A673 (cell line): ENCODE results near the gene OR5K4. TPM values are rescaled to one million over a fixed set of nuclear protein-coding genes. Genes with fewer than 3 reads are reported as not detected.
A peak's percentile ranks its signal among the peaks of the same experiment; 100 is the strongest.

Source experiments
- BruUV-seq: library from RNA; stranded (reverse); fragments of 400-500 nt; replicated peaks from 2 replicates; lab custom pipeline; 2021; lab: Mats Ljungman, UMichigan
- CTCF ChIA-PET: fragments of 300-600 bp; sonication (Branson Sonifier 250); formaldehyde crosslinking; loops from one replicate; lab custom pipeline; 2022; ENCODE audit warnings: antibody characterized with exemption; lab: Charles Lee
- POLR2A ChIA-PET: fragments of 300-600 bp; sonication (Branson Sonifier 250); formaldehyde crosslinking; loops from one replicate; lab custom pipeline; 2022; ENCODE audit warnings: antibody characterized with exemption; ENCODE audit not compliant: low non-redundant PET; lab: Charles Lee
- DNase-seq: peaks from one replicate; pipeline ENCODE4 v3.0.0-alpha.2; 2015; ENCODE audit warnings: low spot score
- H3K27ac ChIP-seq: fragments of 200-600 bp; sonication (generic); 2 replicates; pipeline ENCODE4 v1.5.1; 2016; ENCODE audit warnings: mixed run types, low read depth, mild to moderate bottlenecking, mixed read lengths, antibody characterized with exemption, low read length; ENCODE audit not compliant: poor library complexity, severe bottlenecking
- H3K27me3 ChIP-seq: fragments of 200-600 bp; sonication (generic); replicated peaks from 2 replicates; pipeline ENCODE4 v1.6.1; 2017; ENCODE audit warnings: mixed run types, low read depth, mild to moderate bottlenecking, mixed read lengths, antibody characterized with exemption, low read length; ENCODE audit not compliant: insufficient read depth, poor library complexity
- H3K36me3 ChIP-seq: fragments of 200-600 bp; sonication (generic); 2 replicates; pipeline ENCODE4 v1.6.1; 2016; ENCODE audit warnings: mixed run types, mild to moderate bottlenecking, mixed read lengths, antibody characterized with exemption, low read length; ENCODE audit not compliant: insufficient read depth, poor library complexity, severe bottlenecking
- H3K4me1 ChIP-seq: fragments of 200-600 bp; sonication (generic); 2 replicates; pipeline ENCODE4 v1.6.1; 2017; ENCODE audit warnings: mixed run types, mild to moderate bottlenecking, mixed read lengths, antibody characterized with exemption, low read length; ENCODE audit not compliant: insufficient read depth, poor library complexity, severe bottlenecking
- H3K4me3 ChIP-seq: fragments of 200-600 bp; sonication (generic); 2 replicates; pipeline ENCODE4 v1.5.1; 2016; ENCODE audit warnings: low read depth, mixed run types, mild to moderate bottlenecking, mixed read lengths, low read length; ENCODE audit not compliant: poor library complexity, severe bottlenecking
- H3K9me3 ChIP-seq: fragments of 200-600 bp; sonication (generic); 2 replicates; pipeline ENCODE4 v1.6.1; 2016; ENCODE audit warnings: mixed run types, low read depth, mild to moderate bottlenecking, mixed read lengths, antibody characterized with exemption, low read length; ENCODE audit not compliant: poor library complexity, severe bottlenecking
- EZH2 ChIP-seq: fragments of 200-600 bp; sonication (generic); IDR thresholded peaks from 2 replicates; pipeline ENCODE4 v1.6.1; 2017; ENCODE audit warnings: borderline replicate concordance, low read depth, mild to moderate bottlenecking, mixed read lengths, antibody characterized with exemption, low read length; ENCODE audit not compliant: poor library complexity, severe bottlenecking
- intact Hi-C: fragments of 100-400 bp; cut with micrococcal nuclease; formaldehyde crosslinking; loops from one replicate; pipeline ENCODE4 v1.10.0; 2022; ENCODE audit not compliant: unreplicated experiment
- total RNA-seq: library from RNA; stranded (reverse); gene quantifications from 2 replicates; pipeline ENCODE4 v1.2.3, GENCODE V29; 2021
- TF ChIP-seq, protein P1 (sequence below): fragments of 300-800, 200-600 bp; sonication (generic); conservative IDR thresholded peaks from 2 replicates; pipeline ENCODE4 v1.5.1; 2017; ENCODE audit warnings: low read depth, mild to moderate bottlenecking, antibody characterized with exemption, low read length, moderate library complexity, mixed read lengths

Gene OR5K4
- total RNA-seq, 1 experiment from 2014 or later: not detected

DNA sequence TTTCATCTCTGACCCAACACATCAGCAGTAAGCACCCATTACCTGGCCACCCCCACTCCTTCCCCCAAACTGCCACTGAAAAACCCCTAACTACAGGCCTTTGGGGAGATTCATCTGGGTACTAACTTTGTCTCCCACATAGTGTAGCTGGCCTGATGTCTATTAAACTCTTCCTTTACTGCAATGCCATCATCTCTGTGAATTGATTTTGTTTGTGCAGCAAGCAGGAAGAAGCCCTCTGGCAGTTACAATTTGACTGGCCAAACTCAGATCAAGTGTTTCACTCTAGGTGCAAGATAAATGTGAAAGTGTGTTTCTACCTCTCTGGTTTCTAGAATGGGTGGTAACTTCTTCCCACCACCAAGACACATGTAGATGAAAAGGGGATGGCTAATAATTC, 26.7 kb upstream of the OR5K4 start:
- no peak for TF ChIP-seq EZH2
- TF ChIP-seq, protein P1, sequence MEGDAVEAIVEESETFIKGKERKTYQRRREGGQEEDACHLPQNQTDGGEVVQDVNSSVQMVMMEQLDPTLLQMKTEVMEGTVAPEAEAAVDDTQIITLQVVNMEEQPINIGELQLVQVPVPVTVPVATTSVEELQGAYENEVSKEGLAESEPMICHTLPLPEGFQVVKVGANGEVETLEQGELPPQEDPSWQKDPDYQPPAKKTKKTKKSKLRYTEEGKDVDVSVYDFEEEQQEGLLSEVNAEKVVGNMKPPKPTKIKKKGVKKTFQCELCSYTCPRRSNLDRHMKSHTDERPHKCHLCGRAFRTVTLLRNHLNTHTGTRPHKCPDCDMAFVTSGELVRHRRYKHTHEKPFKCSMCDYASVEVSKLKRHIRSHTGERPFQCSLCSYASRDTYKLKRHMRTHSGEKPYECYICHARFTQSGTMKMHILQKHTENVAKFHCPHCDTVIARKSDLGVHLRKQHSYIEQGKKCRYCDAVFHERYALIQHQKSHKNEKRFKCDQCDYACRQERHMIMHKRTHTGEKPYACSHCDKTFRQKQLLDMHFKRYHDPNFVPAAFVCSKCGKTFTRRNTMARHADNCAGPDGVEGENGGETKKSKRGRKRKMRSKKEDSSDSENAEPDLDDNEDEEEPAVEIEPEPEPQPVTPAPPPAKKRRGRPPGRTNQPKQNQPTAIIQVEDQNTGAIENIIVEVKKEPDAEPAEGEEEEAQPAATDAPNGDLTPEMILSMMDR: no peak
- intact Hi-C loops: no loop called here
- peaks cover 49% of the 10 kb centered on the region for H3K27me3 ChIP-seq
- no peaks in the 10 kb centered on the region for H3K36me3 ChIP-seq
- no peaks in the 10 kb centered on the region for H3K9me3 ChIP-seq
- H3K4me1 ChIP-seq: no peaks in the 10 kb centered on the region
- POLR2A ChIA-PET: no interaction called here
- no peak for DNase-seq
- no peak overlapping the region for H3K4me3 ChIP-seq
- no TSS peak for BruUV-seq
- CTCF ChIA-PET: no interaction called here
- H3K27ac ChIP-seq: no peak overlapping the region

DNA sequence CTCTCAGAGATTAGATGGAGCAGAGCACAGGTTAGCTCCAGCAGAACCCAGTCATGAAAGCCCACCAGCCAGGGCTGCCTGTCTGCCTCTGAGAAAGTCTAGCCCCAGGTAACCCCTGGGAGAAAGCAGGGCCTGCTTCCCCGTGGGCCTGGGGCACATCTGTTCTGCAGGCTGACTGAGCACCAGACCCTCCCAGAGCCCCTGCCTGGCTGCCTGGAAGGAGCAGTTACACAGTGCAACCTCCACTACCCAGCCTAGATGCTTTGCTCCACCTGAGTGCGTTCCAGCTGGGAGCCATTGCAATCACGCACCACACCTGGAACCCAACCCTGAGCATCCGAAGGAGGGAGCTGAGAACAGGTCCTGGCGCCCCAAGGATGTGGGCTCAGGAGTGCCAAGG, 24.7 kb upstream of the OR5K4 start:
- TF ChIP-seq EZH2: no peak
- TF ChIP-seq, protein P1: no peak
- DNase-seq: no peak
- Histone ChIP-seq H3K4me3 (no peak overlapping the region), H3K36me3 (no peaks in the 10 kb centered on the region), H3K4me1 (no peaks in the 10 kb centered on the region), H3K27ac (no peak overlapping the region), H3K27me3 (peaks cover 46% of the 10 kb centered on the region), H3K9me3 (no peaks in the 10 kb centered on the region)
- CTCF ChIA-PET: interaction anchor here (0.6 kb wide), 1 partner anchor 234 kb away, joined by 4 read pairs; no protein-coding TSS in a partner anchor
- intact Hi-C loops: loop anchor here (1.0 kb wide), 1 partner anchor 290 kb away; no protein-coding TSS in a partner anchor
- BruUV-seq: no TSS peak
- POLR2A ChIA-PET: no interaction called here

DNA sequence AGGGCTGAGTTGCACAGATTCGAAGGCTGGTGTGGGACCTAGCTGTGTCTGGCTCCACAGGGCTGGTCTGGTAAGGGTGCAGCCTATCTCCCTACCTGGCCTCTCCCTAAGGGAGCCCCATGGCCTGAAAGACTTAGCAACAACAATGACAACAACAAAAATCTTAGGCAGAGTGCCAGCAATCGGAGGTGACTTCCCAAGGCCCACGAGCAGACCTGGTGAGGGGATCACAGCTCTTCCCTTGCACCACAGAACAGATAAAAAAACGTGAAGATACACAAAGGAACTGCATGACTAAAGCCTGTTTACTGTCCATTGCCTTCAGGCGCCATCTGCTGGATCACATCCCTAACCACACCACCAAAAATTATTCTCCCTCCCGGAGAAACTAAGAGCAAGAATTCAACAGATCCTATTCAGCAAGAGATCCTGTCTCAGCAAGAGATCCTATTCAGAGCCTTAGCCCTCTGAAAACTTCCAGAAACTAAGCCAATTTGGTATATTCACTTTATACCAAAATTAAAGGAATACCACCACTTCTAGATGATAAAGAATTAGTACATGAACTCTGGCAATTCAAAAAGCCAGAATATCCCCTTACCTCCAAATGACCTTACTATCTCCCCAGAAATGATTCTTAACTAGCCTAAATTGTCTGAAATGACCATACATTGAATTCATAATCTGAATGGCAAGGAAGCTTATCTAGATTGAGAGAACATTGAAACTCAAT, 24.1 kb upstream of the OR5K4 start:
- TF ChIP-seq, protein P1: peak; percentile 76
- TF ChIP-seq EZH2: no peak
- Histone ChIP-seq H3K4me1 (no peaks in the 10 kb centered on the region), H3K4me3 (no peak overlapping the region), H3K9me3 (no peaks in the 10 kb centered on the region), H3K27me3 (peaks cover 41% of the 10 kb centered on the region), H3K27ac (no peak overlapping the region), H3K36me3 (no peaks in the 10 kb centered on the region)
- DNase-seq: peak; percentile 62
- no TSS peak for BruUV-seq
- ChIA-PET POLR2A (no interaction called here), CTCF (interaction anchor here (0.6 kb wide), 1 partner anchor 234 kb away, joined by 4 read pairs; no protein-coding TSS in a partner anchor)
- intact Hi-C loops: loop anchor here (1.0 kb wide), 1 partner anchor 290 kb away; no protein-coding TSS in a partner anchor
